Measurements from ENCODE around the gene LDLRAD4. TPM values are rescaled to one million over a fixed set of nuclear protein-coding genes. Genes with fewer than 3 reads are reported as not detected.

Gene LDLRAD4
- total RNA-seq, 1 experiment from 2014 or later, result 1.7 TPM

DNA sequence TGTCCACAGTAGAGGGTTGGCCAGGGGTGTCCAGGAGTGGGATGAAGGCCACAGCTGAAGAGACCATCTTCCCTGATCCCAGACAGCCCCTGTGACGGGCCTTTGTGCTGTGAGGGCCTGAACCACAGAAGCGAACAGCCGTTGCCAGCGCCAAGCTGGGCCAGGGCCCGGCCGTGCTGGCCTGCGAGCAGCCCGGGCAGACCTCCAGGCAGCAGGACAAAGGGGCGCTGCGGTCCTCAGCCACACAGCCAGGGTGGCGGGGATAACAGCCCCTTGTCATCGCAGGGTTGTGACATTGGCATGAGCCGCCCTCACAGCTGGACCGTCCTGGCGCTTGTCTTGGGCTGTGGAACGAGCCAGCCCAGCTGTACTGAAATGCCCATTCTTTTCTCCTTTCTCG is 346.7 kb downstream of the LDLRAD4 start:
- ChIA-PET POLR2A (ENCODE audit: unreplicated experiment) (no interaction called here), CTCF (no interaction called here)
- no peak for TF ChIP-seq EZH2 (IDR thresholded peaks at IDR 0.05; ENCODE audit: low read depth)
- TF ChIP-seq, protein P1, sequence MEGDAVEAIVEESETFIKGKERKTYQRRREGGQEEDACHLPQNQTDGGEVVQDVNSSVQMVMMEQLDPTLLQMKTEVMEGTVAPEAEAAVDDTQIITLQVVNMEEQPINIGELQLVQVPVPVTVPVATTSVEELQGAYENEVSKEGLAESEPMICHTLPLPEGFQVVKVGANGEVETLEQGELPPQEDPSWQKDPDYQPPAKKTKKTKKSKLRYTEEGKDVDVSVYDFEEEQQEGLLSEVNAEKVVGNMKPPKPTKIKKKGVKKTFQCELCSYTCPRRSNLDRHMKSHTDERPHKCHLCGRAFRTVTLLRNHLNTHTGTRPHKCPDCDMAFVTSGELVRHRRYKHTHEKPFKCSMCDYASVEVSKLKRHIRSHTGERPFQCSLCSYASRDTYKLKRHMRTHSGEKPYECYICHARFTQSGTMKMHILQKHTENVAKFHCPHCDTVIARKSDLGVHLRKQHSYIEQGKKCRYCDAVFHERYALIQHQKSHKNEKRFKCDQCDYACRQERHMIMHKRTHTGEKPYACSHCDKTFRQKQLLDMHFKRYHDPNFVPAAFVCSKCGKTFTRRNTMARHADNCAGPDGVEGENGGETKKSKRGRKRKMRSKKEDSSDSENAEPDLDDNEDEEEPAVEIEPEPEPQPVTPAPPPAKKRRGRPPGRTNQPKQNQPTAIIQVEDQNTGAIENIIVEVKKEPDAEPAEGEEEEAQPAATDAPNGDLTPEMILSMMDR (conservative IDR thresholded peaks at IDR 0.05), result no peak
- Histone ChIP-seq H4K20me1 (ENCODE audit: insufficient read depth) (no peaks in the 10 kb centered on the region), H2AFZ (no peak overlapping the region), H3K27ac (no peak overlapping the region), H3K4me3 (no peak overlapping the region), H3K4me2 (no peak overlapping the region), H3F3A (ENCODE audit: insufficient read depth, low read depth) (no peaks in the 10 kb centered on the region), H3K79me2 (ENCODE audit: low read depth) (no peaks in the 10 kb centered on the region), H3K4me1 (replicated peaks; ENCODE audit: insufficient read depth) (no peaks in the 10 kb centered on the region), H3K27me3 (ENCODE audit: insufficient read depth, low read depth) (peaks cover 63% of the 10 kb centered on the region), H3K9me3 (ENCODE audit: insufficient read depth, low read depth) (no peaks in the 10 kb centered on the region), H3K9me2 (ENCODE audit: insufficient read depth) (no peaks in the 10 kb centered on the region), H3K36me3 (ENCODE audit: low read depth) (no peaks in the 10 kb centered on the region)
- DNase-seq, result no peak
- intact Hi-C loops (cut with micrococcal nuclease; ENCODE audit: unreplicated experiment), result no loop called here
- BruUV-seq (replicated peaks), result no TSS peak

DNA sequence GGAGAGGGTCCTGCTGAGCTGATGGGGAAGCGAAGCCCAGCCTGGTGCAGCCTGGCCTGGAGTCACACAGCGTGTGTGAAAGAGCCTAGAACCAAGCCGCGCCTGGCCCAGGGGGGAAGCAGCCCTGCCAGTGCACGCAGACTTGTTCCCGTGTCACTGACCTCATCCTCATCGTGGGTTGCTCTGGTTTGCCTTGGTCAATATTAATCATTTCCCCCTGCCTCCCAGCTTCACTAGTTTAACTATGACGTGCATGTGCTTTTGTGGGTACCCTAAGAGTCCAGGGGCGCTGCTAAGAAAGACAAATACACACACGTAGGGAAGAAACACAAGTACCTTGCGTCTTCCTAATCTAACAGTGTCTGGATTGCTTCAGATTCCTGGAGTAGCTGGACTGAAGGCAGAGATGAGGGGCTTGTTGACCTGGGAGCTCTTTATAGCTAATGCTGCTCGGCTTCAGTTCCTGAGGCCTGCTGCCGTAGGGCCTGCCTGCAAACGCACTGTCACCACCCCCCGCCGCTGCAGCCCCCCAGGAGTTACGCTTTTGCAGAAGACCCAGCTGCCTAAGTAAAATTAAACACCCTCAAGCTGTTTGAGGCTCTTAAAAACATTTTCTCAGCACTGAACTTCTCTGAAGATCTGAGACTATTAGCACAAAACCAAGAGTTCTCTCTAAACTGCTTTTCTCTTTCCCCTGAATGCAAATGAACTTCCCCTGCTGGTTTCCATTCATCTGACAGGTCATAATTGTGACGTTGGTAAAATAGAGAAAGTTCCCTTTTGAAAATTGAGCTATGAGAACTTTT is 348.6 kb downstream of the LDLRAD4 start:
- intact Hi-C loops (cut with micrococcal nuclease; ENCODE audit: unreplicated experiment), result no loop called here
- CTCF ChIA-PET, result interaction anchor here (0.7 kb wide), 1 partner anchor 236 kb away, joined by 3 read pairs; no protein-coding TSS in a partner anchor

DNA sequence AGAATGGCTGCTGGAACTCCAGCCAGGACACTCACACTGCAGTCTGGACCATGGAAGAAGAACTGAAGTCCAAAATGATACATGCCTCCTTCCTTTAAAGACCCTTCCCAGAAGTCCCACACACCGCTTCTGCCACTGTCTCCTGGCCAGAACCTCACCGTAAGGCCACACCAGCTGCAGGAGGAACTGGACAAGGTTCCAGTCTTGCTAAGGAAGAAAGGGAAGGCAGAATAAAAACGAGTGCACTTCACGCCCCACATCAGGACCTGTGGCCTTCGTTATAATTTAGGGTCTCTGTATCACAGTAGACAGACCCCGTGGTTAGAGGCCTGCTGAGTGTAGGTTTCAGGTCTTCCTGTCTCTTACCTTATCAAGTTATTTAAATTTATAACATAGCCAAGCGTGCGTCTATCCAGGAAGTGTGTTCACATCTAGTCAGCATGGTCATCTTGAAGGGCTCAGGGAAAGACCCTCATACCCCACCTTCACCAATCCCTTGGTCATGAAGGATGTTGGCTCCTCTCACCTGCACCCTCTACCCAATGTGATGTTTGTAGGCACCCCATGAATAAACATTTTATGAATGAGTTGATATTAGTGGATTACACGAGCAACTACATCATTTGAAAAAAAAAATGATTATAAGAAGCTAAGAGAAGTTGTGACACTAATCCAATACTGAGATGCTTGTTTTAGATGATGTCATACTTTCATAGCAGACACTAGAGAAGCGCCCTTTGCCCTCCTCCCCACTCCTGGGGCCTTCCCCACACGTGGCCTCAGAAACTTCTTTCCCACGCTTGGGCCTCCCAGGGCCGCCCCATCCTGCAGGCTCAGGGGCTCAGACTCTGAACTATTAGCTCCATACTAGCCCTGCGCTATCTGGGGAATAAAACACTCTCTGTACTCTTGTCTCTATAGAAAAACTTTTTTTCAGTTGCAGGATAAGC is 350.2 kb downstream of the LDLRAD4 start:
- Histone ChIP-seq H2AFZ (no peak overlapping the region), H3K27me3 (ENCODE audit: insufficient read depth, low read depth) (peaks cover 47% of the 10 kb centered on the region), H3K4me2 (no peak overlapping the region), H3K27ac (no peak overlapping the region), H3K9me3 (ENCODE audit: insufficient read depth, low read depth) (no peaks in the 10 kb centered on the region), H3K4me1 (replicated peaks; ENCODE audit: insufficient read depth) (no peaks in the 10 kb centered on the region), H3K36me3 (ENCODE audit: low read depth) (no peaks in the 10 kb centered on the region), H3K4me3 (no peak overlapping the region), H3K9me2 (ENCODE audit: insufficient read depth) (no peaks in the 10 kb centered on the region), H4K20me1 (ENCODE audit: insufficient read depth) (no peaks in the 10 kb centered on the region), H3K79me2 (ENCODE audit: low read depth) (no peaks in the 10 kb centered on the region), H3F3A (ENCODE audit: insufficient read depth, low read depth) (no peaks in the 10 kb centered on the region)
- DNase-seq, result no peak
- intact Hi-C loops (cut with micrococcal nuclease; ENCODE audit: unreplicated experiment), result no loop called here
- no peak for TF ChIP-seq EZH2 (IDR thresholded peaks at IDR 0.05; ENCODE audit: low read depth)
- TF ChIP-seq, protein P1 (conservative IDR thresholded peaks at IDR 0.05), result no peak
- no TSS peak for BruUV-seq (replicated peaks)
- ChIA-PET POLR2A (ENCODE audit: unreplicated experiment) (no interaction called here), CTCF (no interaction called here)

More for the DNA sequence above, 348.6 kb downstream of the LDLRAD4 start:
- POLR2A ChIA-PET (ENCODE audit: unreplicated experiment), result interaction anchor here (0.6 kb wide), 1 partner anchor 249 kb away, joined by 4 read pairs; no protein-coding TSS in a partner anchor
- DNase-seq, result no peak
- H3F3A ChIP-seq (ENCODE audit: insufficient read depth, low read depth), result no peaks in the 10 kb centered on the region
- no peaks in the 10 kb centered on the region for H4K20me1 ChIP-seq (ENCODE audit: insufficient read depth)
- H3K4me1 ChIP-seq (replicated peaks; ENCODE audit: insufficient read depth), result no peaks in the 10 kb centered on the region
- no TSS peak for BruUV-seq (replicated peaks)
- H3K27ac ChIP-seq, result no peak overlapping the region
- no peaks in the 10 kb centered on the region for H3K9me3 ChIP-seq (ENCODE audit: insufficient read depth, low read depth)
- H3K79me2 ChIP-seq (ENCODE audit: low read depth), result no peaks in the 10 kb centered on the region
- H3K9me2 ChIP-seq (ENCODE audit: insufficient read depth), result no peaks in the 10 kb centered on the region
- H3K27me3 ChIP-seq (ENCODE audit: insufficient read depth, low read depth), result peaks cover 53% of the 10 kb centered on the region
- no peak overlapping the region for H3K4me2 ChIP-seq
- no peak overlapping the region for H2AFZ ChIP-seq
- TF ChIP-seq, protein P1 (conservative IDR thresholded peaks at IDR 0.05), result no peak
- no peak for TF ChIP-seq EZH2 (IDR thresholded peaks at IDR 0.05; ENCODE audit: low read depth)
- no peaks in the 10 kb centered on the region for H3K36me3 ChIP-seq (ENCODE audit: low read depth)
- H3K4me3 ChIP-seq, result no peak overlapping the region

All from PC-9 (cell line).